Bronchial epithelial cell (primary cell): Measurements from ENCODE around the gene MMAB. TPM values are rescaled to one million over a fixed set of nuclear protein-coding genes. Genes with fewer than 3 reads are reported as not detected.

Source experiments
- DNase-seq: peaks from one replicate; pipeline ENCODE4 v3.0.0-alpha.2; 2010; ENCODE audit warnings: low read depth
- FAIRE-seq: peaks from 2 replicates; lab custom pipeline; 2011; peaks lifted over from hg19 to GRCh38; lab: Jason Lieb, UNC
- H3K27me3 ChIP-seq: 2 replicates; pipeline ENCODE4 v1.5.1; 2011; ENCODE audit warnings: low read length; ENCODE audit not compliant: control insufficient read depth, insufficient read depth
- H3K36me3 ChIP-seq: 2 replicates; pipeline ENCODE4 v1.5.1; 2011; ENCODE audit warnings: low read length; ENCODE audit not compliant: control insufficient read depth, insufficient read depth
- H3K4me3 ChIP-seq: 2 replicates; pipeline ENCODE4 v1.5.1; 2011; ENCODE audit warnings: mild to moderate bottlenecking, low read depth, low read length, control low read depth
- total RNA-seq: library from RNA; depleted of rRNA; stranded (reverse); fragments of >200 nt; gene quantifications from 2 replicates; pipeline ENCODE4 v1.2.1, GENCODE V29; 2014
- TF ChIP-seq, protein P1 (sequence below): IDR thresholded peaks from 2 replicates; pipeline ENCODE4 v1.5.1; 2011; ENCODE audit warnings: mild to moderate bottlenecking, moderate library complexity, low read length, control low read depth, inconsistent platforms; ENCODE audit not compliant: insufficient read depth, severe bottlenecking

Gene MMAB
- total RNA-seq, 1 donor from 2014 or later = 36.9 TPM

DNA sequence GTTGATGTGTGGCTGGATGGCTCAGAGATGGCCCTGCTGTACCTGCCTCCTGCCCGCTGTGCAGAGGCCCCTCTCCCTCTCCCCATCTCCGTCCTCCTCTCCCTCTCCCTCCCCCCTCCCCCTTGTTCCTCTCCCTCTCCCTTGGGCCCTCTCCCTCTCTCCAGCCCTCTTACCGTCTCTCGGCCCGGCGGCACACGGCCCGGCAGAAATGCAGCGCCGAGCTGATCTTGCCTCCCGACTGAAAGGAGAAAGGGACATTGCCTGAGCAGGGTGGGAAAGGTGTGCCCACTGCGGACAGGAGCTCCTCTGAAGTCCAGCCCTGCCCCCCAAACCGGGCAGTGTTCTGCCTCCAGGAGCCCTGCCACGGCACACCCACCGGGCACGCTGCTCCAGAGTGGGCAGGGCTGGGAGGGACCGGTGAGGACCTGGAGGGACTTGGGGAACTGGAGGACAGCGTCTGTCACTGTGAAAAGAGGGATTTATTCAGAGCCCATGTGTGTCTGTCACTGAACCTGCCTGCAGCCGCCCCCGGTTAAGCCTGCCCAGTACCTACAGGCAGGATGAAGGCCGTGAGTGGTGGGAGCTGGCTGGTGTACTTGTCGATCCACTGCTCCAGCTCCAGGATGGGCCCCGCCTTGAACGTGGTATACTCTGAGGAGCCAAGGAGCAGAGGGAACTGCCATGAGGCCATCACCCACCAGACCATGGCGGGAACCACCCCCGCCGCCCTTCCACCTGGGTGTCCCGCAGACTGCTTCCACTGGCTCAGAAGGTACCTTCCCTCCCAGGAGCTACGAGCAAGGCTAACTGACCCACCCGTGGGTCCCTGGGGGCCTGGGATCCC lies 12.2 kb downstream of the MMAB start:
- Histone ChIP-seq H3K36me3 (peaks cover 12% of the 10 kb centered on the region), H3K4me3 (no peak overlapping the region), H3K27me3 (no peaks in the 10 kb centered on the region)
- DNase-seq (no peak), FAIRE-seq (no peak)
- TF ChIP-seq, protein P1, sequence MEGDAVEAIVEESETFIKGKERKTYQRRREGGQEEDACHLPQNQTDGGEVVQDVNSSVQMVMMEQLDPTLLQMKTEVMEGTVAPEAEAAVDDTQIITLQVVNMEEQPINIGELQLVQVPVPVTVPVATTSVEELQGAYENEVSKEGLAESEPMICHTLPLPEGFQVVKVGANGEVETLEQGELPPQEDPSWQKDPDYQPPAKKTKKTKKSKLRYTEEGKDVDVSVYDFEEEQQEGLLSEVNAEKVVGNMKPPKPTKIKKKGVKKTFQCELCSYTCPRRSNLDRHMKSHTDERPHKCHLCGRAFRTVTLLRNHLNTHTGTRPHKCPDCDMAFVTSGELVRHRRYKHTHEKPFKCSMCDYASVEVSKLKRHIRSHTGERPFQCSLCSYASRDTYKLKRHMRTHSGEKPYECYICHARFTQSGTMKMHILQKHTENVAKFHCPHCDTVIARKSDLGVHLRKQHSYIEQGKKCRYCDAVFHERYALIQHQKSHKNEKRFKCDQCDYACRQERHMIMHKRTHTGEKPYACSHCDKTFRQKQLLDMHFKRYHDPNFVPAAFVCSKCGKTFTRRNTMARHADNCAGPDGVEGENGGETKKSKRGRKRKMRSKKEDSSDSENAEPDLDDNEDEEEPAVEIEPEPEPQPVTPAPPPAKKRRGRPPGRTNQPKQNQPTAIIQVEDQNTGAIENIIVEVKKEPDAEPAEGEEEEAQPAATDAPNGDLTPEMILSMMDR = no peak

DNA sequence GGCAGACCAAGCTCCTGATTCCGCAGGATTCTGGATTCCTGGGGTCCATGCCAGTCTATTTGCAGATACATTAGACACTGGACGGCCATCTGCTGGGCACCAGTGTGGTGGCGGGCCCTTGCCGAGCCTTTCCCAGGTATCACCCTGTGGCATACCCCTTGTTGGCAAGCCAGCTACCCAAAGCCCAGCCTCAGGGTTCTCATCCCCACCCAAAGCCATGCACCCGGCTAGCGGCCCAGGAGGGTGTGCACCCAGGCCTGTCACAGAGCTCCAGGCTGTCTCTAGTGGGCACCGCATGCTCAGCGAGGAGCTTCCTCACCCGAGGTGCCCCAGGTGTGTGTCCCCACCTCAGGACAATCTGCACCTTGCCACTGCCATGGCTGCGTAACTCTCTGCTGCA lies 13.7 kb downstream of the MMAB start:
- DNase-seq = no peak
- TF ChIP-seq, protein P1 = no peak
- Histone ChIP-seq H3K36me3 (peaks cover 5% of the 10 kb centered on the region), H3K4me3 (no peak overlapping the region), H3K27me3 (peaks cover 3% of the 10 kb centered on the region)
- no peak for FAIRE-seq

DNA sequence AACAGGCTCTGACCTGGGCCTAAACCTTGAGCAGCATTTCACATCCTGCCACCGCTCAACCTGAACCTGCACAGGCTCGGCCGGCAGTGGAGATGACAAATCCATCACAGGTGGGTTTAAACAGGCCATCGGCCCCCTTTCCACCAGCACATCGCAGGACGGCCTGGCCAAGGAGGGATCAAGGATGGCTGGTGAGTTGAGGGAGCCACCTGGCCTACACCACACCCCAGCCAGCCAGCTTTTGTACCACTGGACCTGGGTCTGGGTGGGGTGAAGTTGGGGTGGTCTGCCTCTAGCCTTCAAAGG lies 14.2 kb downstream of the MMAB start:
- peaks cover 5% of the 10 kb centered on the region for H3K36me3 ChIP-seq

DNA sequence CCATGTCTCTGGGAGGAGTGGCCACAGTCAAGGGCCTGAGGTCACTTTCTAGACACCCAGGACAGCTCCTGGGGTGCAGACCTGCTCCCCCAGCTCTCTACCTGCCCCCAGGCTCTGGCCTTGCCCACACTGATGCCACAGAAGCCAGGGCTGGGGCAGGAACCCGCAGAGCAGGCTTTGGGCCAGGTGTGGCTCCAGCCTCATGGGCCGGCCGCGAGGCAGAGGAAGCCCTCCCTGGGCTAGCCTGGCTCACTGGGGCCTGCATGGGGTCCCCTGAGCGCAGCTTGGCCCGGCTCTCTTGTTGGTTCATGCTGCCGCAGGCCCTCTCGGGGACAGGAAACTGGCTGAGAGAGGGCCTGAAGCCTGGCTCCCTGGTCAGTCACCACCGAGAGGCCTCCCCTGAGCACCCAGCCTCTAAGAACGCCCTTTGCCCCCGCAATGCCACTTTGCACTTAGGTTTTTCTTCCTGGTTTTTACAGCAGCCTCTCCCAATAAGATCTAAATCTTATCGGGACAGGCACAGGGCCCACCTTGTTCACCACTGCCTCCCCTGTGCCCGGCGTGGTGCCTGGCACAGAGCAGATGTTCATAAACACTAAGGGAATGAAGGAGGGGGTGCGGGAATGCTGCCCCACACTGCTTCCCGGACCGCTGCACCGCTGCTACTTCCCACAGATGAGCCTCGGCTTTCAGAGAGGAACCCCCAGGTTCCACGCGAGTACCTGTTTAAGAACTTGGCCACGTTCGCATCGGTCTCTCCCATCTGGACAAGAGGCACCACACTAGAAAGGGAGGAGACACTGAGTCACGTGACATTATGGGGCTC lies 14.7 kb downstream of the MMAB start:
- TF ChIP-seq, protein P1 = no peak
- H3K27me3 ChIP-seq = peaks cover 9% of the 10 kb centered on the region
- H3K4me3 ChIP-seq = no peak overlapping the region
- no peak for FAIRE-seq
- H3K36me3 ChIP-seq = peaks cover 3% of the 10 kb centered on the region
- no peak for DNase-seq

More for the DNA sequence above, 14.2 kb downstream of the MMAB start:
- TF ChIP-seq, protein P1 = no peak
- FAIRE-seq (peak; percentile 28), DNase-seq (no peak)
- Histone ChIP-seq H3K27me3 (peaks cover 5% of the 10 kb centered on the region), H3K4me3 (no peak overlapping the region)

DNA sequence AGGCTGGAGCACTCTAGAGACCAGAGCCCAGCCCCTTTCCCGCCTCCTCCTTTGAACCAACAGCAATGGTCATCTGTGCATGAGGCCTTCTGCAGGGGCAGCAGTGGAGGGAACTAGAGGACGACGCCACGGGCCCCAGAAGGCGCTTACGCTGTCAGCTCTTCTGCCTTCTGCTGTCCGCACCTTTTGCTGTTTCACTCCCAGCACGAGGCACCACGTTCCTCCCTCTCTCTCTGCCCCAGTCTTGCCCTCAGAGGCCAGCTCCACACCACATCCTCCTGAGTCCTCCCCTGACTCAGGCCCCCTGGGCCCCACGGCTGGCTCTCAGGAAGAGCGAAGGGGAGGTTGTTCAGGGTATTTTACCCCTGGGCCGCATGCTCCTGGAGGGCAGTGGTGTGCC lies 15.5 kb downstream of the MMAB start:
- TF ChIP-seq, protein P1 = no peak
- peaks cover 10% of the 10 kb centered on the region for H3K27me3 ChIP-seq
- DNase-seq (no peak), FAIRE-seq (no peak)
- no peak overlapping the region for H3K4me3 ChIP-seq
- H3K36me3 ChIP-seq = peaks cover under 1% of the 10 kb centered on the region
